ENCODE measurements around the gene APCDD1. TPM values are rescaled to one million over a fixed set of nuclear protein-coding genes. Genes with fewer than 3 reads are reported as not detected.
A peak's percentile ranks its signal among the peaks of the same experiment; 100 is the strongest.

Gene APCDD1
- total and polyA plus RNA-seq, 2 of the 13 experiments (the other 11 are each of a cell fraction or from before 2014, with no cell fraction given), result 2.1 to 8.6 TPM

DNA sequence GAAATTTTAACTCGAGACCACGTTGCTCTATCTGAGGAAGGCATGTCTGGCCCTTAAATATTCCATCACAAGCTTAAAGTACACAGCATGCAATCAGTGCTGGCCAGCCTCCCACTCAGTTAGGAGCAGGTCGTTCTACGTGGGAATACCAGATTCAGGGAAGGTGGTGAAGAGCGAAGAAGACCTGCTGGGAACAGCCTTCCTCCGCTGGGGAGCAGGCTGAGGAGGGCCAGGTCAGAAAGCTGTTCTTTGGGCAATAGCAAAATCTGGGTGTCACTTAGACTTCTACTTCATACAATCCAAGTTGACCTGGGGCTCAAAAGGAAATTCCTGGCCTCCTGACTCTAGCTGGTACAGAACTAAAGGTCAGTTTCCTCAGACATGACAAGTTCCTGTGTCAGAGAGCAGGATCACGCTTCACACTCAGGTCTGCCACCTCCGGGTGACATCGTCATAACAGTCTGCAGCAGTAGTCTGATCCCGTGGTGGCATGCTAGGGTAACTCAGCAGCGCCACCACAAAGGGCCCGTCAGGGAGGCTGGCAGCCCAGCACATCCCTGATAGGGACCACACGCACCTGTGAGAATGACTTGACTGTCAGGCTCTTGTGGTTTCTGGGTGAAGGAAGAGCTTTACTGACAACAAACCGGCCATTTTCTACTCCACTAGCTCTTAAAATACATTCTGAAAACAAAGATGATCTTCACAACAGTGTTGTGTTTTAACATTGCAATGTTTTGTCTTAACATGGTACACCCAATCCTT is 36.1 kb downstream of the APCDD1 start (continued):
- no peak for TF ChIP-seq HOXA7 (CRISPR knock-in tag; IDR thresholded peaks at IDR 0.05)
- TF ChIP-seq, protein P1, sequence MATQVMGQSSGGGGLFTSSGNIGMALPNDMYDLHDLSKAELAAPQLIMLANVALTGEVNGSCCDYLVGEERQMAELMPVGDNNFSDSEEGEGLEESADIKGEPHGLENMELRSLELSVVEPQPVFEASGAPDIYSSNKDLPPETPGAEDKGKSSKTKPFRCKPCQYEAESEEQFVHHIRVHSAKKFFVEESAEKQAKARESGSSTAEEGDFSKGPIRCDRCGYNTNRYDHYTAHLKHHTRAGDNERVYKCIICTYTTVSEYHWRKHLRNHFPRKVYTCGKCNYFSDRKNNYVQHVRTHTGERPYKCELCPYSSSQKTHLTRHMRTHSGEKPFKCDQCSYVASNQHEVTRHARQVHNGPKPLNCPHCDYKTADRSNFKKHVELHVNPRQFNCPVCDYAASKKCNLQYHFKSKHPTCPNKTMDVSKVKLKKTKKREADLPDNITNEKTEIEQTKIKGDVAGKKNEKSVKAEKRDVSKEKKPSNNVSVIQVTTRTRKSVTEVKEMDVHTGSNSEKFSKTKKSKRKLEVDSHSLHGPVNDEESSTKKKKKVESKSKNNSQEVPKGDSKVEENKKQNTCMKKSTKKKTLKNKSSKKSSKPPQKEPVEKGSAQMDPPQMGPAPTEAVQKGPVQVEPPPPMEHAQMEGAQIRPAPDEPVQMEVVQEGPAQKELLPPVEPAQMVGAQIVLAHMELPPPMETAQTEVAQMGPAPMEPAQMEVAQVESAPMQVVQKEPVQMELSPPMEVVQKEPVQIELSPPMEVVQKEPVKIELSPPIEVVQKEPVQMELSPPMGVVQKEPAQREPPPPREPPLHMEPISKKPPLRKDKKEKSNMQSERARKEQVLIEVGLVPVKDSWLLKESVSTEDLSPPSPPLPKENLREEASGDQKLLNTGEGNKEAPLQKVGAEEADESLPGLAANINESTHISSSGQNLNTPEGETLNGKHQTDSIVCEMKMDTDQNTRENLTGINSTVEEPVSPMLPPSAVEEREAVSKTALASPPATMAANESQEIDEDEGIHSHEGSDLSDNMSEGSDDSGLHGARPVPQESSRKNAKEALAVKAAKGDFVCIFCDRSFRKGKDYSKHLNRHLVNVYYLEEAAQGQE (IDR thresholded peaks at IDR 0.05; ENCODE audit: borderline replicate concordance in 1 of 2, low read depth in 1 of 2, low read length in 2 of 2), result no peak
- no peak for TF ChIP-seq SMAD3 (CRISPR knock-in tag; IDR thresholded peaks at IDR 0.05)
- TF ChIP-seq SMYD3 (CRISPR knock-in tag; IDR thresholded peaks at IDR 0.05), result no peak
- no peak for TF ChIP-seq CENPX (CRISPR knock-in tag; IDR thresholded peaks at IDR 0.05)
- TF ChIP-seq, protein P2, sequence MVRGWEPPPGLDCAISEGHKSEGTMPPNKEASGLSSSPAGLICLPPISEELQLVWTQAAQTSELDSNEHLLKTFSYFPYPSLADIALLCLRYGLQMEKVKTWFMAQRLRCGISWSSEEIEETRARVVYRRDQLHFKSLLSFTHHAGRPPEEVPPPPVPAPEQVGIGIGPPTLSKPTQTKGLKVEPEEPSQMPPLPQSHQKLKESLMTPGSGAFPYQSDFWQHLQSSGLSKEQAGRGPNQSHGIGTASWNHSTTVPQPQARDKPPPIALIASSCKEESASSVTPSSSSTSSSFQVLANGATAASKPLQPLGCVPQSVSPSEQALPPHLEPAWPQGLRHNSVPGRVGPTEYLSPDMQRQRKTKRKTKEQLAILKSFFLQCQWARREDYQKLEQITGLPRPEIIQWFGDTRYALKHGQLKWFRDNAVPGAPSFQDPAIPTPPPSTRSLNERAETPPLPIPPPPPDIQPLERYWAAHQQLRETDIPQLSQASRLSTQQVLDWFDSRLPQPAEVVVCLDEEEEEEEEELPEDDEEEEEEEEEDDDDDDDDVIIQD (CRISPR knock-in tag; IDR thresholded peaks at IDR 0.05; ENCODE audit: low read depth), result no peak
- TF ChIP-seq ZNF850 (CRISPR knock-in tag; conservative IDR thresholded peaks at IDR 0.05), result no peak
- TF ChIP-seq KMT2B (CRISPR knock-in tag; IDR thresholded peaks at IDR 0.05), result no peak
- no peak for TF ChIP-seq TBP (CRISPR knock-in tag; IDR thresholded peaks at IDR 0.05)
- TF ChIP-seq RBAK (CRISPR knock-in tag; IDR thresholded peaks at IDR 0.05), result no peak
- TF ChIP-seq, protein P3, sequence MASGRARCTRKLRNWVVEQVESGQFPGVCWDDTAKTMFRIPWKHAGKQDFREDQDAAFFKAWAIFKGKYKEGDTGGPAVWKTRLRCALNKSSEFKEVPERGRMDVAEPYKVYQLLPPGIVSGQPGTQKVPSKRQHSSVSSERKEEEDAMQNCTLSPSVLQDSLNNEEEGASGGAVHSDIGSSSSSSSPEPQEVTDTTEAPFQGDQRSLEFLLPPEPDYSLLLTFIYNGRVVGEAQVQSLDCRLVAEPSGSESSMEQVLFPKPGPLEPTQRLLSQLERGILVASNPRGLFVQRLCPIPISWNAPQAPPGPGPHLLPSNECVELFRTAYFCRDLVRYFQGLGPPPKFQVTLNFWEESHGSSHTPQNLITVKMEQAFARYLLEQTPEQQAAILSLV (CRISPR knock-in tag; IDR thresholded peaks at IDR 0.05; ENCODE audit: borderline replicate concordance), result no peak
- TF ChIP-seq, protein P4, sequence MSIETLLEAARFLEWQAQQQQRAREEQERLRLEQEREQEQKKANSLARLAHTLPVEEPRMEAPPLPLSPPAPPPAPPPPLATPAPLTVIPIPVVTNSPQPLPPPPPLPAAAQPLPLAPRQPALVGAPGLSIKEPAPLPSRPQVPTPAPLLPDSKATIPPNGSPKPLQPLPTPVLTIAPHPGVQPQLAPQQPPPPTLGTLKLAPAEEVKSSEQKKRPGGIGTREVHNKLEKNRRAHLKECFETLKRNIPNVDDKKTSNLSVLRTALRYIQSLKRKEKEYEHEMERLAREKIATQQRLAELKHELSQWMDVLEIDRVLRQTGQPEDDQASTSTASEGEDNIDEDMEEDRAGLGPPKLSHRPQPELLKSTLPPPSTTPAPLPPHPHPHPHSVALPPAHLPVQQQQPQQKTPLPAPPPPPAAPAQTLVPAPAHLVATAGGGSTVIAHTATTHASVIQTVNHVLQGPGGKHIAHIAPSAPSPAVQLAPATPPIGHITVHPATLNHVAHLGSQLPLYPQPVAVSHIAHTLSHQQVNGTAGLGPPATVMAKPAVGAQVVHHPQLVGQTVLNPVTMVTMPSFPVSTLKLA (IDR thresholded peaks at IDR 0.05), result no peak
- TF ChIP-seq CCAR2 (optimal IDR thresholded peaks at IDR 0.05; ENCODE audit: low read depth, low read length), result no peak
- TF ChIP-seq ZFYVE20 (CRISPR knock-in tag; IDR thresholded peaks at IDR 0.05; ENCODE audit: borderline replicate concordance, low read depth), result no peak
- no peak for TF ChIP-seq LCORL (IDR thresholded peaks at IDR 0.05)
- TF ChIP-seq LCORL (CRISPR knock-in tag; IDR thresholded peaks at IDR 0.05), result no peak
- TF ChIP-seq, protein P5, sequence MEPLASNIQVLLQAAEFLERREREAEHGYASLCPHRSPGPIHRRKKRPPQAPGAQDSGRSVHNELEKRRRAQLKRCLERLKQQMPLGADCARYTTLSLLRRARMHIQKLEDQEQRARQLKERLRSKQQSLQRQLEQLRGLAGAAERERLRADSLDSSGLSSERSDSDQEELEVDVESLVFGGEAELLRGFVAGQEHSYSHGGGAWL (CRISPR knock-in tag; IDR thresholded peaks at IDR 0.05), result no peak
- 0 out of 2 replicates have a peak, but pooled peaks have one; percentile 34 for TF ChIP-seq GATAD2A (CRISPR knock-in tag; IDR thresholded peaks at IDR 0.05)
- no peak for TF ChIP-seq ZNF660 (CRISPR knock-in tag; IDR thresholded peaks at IDR 0.05; ENCODE audit: borderline replicate concordance, low read depth)

Measured in HepG2 (cell line).